ENCODE measurements around the gene MRPL33. TPM values are rescaled to one million over a fixed set of nuclear protein-coding genes. Genes with fewer than 3 reads are reported as not detected.

MRPL33 gene
- total and polyA plus RNA-seq, 2 of the 13 experiments (the other 11 are each of a cell fraction or from before 2014, with no cell fraction given), result 69.7 to 218 TPM

DNA sequence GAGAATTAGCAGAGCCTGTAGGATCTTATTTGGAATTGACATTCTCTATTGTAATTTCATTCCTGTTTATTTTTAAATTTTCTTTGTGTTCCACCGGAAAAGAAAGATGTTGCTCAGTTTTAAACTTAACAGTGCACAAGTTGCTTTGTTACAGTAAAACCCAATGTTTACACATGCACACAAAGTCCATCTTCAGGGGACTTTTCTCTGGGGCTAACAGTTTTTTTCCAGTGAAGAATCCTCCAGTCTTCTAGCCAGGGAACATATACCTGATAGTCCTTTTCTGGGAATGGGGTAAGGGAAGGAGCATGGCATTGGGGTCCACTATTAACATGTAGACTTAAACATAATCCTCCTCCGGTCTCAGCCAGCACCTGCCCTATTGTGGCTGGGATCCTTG lies 25.2 kb upstream of the MRPL33 start (continued):
- TF ChIP-seq, protein P1, sequence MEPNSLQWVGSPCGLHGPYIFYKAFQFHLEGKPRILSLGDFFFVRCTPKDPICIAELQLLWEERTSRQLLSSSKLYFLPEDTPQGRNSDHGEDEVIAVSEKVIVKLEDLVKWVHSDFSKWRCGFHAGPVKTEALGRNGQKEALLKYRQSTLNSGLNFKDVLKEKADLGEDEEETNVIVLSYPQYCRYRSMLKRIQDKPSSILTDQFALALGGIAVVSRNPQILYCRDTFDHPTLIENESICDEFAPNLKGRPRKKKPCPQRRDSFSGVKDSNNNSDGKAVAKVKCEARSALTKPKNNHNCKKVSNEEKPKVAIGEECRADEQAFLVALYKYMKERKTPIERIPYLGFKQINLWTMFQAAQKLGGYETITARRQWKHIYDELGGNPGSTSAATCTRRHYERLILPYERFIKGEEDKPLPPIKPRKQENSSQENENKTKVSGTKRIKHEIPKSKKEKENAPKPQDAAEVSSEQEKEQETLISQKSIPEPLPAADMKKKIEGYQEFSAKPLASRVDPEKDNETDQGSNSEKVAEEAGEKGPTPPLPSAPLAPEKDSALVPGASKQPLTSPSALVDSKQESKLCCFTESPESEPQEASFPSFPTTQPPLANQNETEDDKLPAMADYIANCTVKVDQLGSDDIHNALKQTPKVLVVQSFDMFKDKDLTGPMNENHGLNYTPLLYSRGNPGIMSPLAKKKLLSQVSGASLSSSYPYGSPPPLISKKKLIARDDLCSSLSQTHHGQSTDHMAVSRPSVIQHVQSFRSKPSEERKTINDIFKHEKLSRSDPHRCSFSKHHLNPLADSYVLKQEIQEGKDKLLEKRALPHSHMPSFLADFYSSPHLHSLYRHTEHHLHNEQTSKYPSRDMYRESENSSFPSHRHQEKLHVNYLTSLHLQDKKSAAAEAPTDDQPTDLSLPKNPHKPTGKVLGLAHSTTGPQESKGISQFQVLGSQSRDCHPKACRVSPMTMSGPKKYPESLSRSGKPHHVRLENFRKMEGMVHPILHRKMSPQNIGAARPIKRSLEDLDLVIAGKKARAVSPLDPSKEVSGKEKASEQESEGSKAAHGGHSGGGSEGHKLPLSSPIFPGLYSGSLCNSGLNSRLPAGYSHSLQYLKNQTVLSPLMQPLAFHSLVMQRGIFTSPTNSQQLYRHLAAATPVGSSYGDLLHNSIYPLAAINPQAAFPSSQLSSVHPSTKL (CRISPR knock-in tag; IDR thresholded peaks at IDR 0.05), result peak; percentile 87
- TF ChIP-seq PAX8 (CRISPR knock-in tag; IDR thresholded peaks at IDR 0.05; ENCODE audit: borderline replicate concordance) (no peak), HOXA3 (CRISPR knock-in tag; IDR thresholded peaks at IDR 0.05) (no peak), ZNF878 (CRISPR knock-in tag; IDR thresholded peaks at IDR 0.05) (peak; percentile 65; the same call in 1 of the 2 replicates), ZNF883 (CRISPR knock-in tag; IDR thresholded peaks at IDR 0.05; ENCODE audit: not compliant biosample characterization) (no peak), ZFX (CRISPR knock-in tag; IDR thresholded peaks at IDR 0.05; ENCODE audit: low read depth) (no peak), PAWR (CRISPR knock-in tag; IDR thresholded peaks at IDR 0.05; ENCODE audit: borderline replicate concordance) (no peak)
- TF ChIP-seq, protein P2, sequence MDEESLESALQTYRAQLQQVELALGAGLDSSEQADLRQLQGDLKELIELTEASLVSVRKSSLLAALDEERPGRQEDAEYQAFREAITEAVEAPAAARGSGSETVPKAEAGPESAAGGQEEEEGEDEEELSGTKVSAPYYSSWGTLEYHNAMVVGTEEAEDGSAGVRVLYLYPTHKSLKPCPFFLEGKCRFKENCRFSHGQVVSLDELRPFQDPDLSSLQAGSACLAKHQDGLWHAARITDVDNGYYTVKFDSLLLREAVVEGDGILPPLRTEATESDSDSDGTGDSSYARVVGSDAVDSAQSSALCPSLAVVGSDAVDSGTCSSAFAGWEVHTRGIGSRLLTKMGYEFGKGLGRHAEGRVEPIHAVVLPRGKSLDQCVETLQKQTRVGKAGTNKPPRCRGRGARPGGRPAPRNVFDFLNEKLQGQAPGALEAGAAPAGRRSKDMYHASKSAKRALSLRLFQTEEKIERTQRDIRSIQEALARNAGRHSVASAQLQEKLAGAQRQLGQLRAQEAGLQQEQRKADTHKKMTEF (CRISPR knock-in tag; IDR thresholded peaks at IDR 0.05), result peak; percentile 58; the same call in 1 of the 2 replicates
- TF ChIP-seq, protein P3, sequence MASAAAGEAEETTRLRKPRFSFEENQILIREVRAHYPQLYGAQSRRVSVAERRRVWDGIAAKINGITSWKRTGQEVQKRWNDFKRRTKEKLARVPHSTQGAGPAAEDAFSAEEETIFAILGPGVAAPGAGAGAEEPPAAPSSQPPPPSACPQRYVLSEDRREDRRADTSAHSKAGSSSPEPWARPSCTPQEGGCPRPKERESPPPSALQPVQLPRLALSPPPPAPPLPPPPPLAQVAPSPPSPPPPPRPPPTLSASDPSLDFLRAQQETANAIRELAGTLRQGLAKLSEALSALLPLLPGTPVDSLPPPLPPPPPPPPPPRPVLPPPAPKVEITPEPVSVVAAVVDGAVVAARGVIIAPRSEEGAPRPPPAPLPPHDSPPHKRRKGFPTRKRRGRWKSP (CRISPR knock-in tag; IDR thresholded peaks at IDR 0.05), result peak; percentile 63; the same call in 1 of the 2 replicates
- TF ChIP-seq, protein P4, sequence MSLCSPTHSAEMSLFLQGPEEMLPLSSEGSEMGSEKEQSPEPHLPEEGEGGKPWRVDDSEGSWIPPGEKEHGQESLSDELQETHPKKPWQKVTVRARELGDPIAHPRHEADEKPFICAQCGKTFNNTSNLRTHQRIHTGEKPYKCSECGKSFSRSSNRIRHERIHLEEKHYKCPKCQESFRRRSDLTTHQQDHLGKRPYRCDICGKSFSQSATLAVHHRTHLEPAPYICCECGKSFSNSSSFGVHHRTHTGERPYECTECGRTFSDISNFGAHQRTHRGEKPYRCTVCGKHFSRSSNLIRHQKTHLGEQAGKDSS (CRISPR knock-in tag; IDR thresholded peaks at IDR 0.05; ENCODE audit: borderline replicate concordance, low read depth), result no peak
- TF ChIP-seq, protein P5, sequence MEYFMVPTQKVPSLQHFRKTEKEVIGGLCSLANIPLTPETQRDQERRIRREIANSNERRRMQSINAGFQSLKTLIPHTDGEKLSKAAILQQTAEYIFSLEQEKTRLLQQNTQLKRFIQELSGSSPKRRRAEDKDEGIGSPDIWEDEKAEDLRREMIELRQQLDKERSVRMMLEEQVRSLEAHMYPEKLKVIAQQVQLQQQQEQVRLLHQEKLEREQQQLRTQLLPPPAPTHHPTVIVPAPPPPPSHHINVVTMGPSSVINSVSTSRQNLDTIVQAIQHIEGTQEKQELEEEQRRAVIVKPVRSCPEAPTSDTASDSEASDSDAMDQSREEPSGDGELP (IDR thresholded peaks at IDR 0.05; ENCODE audit: borderline replicate concordance, low read depth), result peak; percentile 20; the same call in 1 of the 2 replicates
- TF ChIP-seq, protein P6, sequence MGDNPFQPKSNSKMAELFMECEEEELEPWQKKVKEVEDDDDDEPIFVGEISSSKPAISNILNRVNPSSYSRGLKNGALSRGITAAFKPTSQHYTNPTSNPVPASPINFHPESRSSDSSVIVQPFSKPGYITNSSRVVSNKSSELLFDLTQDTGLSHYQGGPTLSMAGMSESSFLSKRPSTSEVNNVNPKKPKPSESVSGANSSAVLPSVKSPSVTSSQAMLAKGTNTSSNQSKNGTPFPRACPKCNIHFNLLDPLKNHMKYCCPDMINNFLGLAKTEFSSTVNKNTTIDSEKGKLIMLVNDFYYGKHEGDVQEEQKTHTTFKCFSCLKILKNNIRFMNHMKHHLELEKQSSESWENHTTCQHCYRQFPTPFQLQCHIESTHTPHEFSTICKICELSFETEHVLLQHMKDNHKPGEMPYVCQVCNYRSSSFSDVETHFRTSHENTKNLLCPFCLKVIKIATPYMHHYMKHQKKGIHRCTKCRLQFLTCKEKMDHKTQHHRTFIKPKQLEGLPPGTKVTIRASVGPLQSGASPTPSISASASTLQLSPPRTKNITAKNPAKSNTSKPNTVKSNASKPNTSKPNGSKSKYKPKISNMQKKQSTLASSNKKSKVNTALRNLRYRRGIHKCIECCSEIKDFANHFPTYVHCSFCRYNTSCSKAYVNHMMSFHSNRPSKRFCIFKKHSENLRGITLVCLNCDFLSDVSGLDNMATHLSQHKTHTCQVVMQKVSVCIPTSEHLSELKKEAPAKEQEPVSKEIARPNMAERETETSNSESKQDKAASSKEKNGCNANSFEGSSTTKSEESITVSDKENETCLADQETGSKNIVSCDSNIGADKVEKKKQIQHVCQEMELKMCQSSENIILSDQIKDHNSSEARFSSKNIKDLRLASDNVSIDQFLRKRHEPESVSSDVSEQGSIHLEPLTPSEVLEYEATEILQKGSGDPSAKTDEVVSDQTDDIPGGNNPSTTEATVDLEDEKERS (CRISPR knock-in tag; IDR thresholded peaks at IDR 0.05), result peak; percentile 52; the same call in 1 of the 2 replicates
